Right cardiac atrium (tissue), 5 donors: ENCODE results near the gene APOBEC3A. TPM values are rescaled to one million over a fixed set of nuclear protein-coding genes. Genes with fewer than 3 reads are reported as not detected.
A peak's percentile ranks its signal among the peaks of the same experiment; 100 is the strongest.
"Not testable (repeated sequence)": the region's sequence is repeated elsewhere in the genome, so short reads cannot be mapped to it uniquely, and the experiment has no call there.

Source experiments
- ATAC-seq, 2 donors: fragments of 200-7000 bp; cut with Tn5 transposase; one replicate each; pipeline versions ENCODE4 v1.8.0 to v1.9.1; 2020; ENCODE audit warnings: moderate library complexity in 2 of 2, mild to moderate bottlenecking in 1 of 2
- DNase-seq, 3 donors: peaks; one replicate each; pipeline ENCODE4 v3.0.0-alpha.2; 2020
- H3K27ac ChIP-seq: one replicate; pipeline ENCODE4 v1.5.1; 2013; ENCODE audit warnings: mild to moderate bottlenecking, low read length, control low read depth, moderate library complexity
- H3K27me3 ChIP-seq: one replicate; pipeline ENCODE4 v1.6.1; 2013; ENCODE audit not compliant: control insufficient read depth, insufficient read depth
- H3K4me1 ChIP-seq: one replicate; pipeline ENCODE4 v1.6.1; 2013; ENCODE audit warnings: low read length; ENCODE audit not compliant: control insufficient read depth, insufficient read depth
- H3K4me3 ChIP-seq: one replicate; pipeline ENCODE4 v1.5.1; 2013; ENCODE audit warnings: low read length, control low read depth
- H3K9me3 ChIP-seq: one replicate; pipeline ENCODE4 v1.6.1; 2013; ENCODE audit warnings: low read length; ENCODE audit not compliant: control insufficient read depth
- WGBS: extraction: QIAGEN DNeasy Blood & Tissue Kit; methylation state at CpG from one replicate; pipeline ENCODE4 v1.1.7; 2013; 5-methylcytosine and 5-hydroxymethylcytosine counted together
- intact Hi-C, 4 donors: fragments of 100-400 bp; cut with DNase I; formaldehyde crosslinking; loops; one replicate each; pipeline versions ENCODE4 v1.11.0 to v1.14.0; 2022 to 2023
- polyA plus RNA-seq: library from polyadenylated mRNA; stranded (reverse); fragments of 200-250 nt; gene quantifications from one replicate; pipeline ENCODE4 v1.2.3, GENCODE V29; 2013
- total RNA-seq, 4 donors: library from RNA; stranded (reverse); fragmentation: NEBNext Ultra II Directional; extraction: Animal tissue kit (Norgen Biotek cat#: 25700); gene quantifications; one replicate each; pipeline ENCODE4 v1.2.1, GENCODE V29; 2021
- donor health status: healthy with polysubstance abuse.
- donor health status: DM: no; HTN: yes; CAD: no.
- donor health status: DM: no; HTN: no; CAD: no.
- donor health status: DM: no; HTN: yes; CAD: no; lungs with severe emphysema.
- donor health status: DM: yes; HTN: yes; CAD: no.

The APOBEC3A gene
- total and polyA plus RNA-seq, 5 donors, result 0.14 to 0.94 (median 0.58) TPM

DNA sequence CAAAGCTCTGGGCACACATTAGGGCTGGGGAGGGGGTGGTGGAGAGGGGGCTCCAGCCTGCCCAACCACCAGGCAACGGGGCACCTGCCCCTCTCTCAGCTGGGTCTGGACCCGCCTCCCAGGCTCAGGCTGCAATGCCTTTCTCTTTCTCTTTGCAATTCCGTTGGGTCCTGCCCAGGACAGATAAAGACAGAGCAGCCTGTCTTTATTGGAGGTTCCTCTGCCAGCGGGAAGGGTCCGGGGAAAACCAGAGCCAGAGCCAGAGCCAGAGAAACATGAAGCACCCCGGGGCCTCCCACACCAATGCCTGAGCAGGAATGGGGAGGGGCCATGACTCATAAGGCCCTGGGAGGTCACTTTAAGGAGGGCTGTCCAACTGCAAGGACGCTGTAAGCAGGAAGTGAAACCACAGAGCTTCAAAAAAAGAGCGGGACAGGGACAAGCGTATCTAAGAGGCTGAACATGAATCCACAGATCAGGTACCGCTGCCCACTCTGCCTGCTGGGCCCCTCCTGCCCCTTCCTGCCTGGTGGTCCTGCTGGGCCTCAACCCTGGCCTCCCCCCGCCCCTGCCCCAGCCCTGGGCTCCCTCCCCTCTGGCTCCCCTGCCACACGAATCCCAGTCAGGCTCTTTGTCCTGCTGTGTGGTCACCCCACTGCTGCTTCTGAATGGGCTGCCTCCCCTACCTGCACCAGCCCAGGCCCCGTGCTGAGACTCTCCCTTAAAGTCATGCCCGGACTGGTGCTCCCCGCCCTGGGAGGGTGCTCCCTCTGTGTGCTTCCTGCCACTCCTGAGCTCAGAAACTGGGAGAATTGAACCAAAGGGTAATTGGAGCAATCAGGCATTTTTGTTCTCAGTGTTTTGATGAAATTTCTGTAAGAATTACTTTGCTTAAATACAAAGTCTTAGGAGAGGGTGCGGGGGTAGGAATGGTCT is 24.9 kb downstream of the APOBEC3A start, which contains the start of gene APOBEC3B:
Gene APOBEC3B (plus strand): TSS at position 356 of the 936 bp plus-strand sequence. CDS start 107 bp downstream, at position 463.
- no peaks in the 10 kb centered on the region for H3K9me3 ChIP-seq
- peak within 1 kb of the TSS; percentile 52 for H3K4me3 ChIP-seq
- no peaks in the 10 kb centered on the region for H3K27me3 ChIP-seq
- no peaks in the 10 kb centered on the region for H3K4me1 ChIP-seq
- H3K27ac ChIP-seq, result no peak within 1 kb of the TSS
- peak; percentile 84 to 90 (median 85) for DNase-seq
- intact Hi-C loops, result no loop called here
- 14% methylated on average over 16 of the region's 16 CpGs for WGBS
- peak; percentile 97 to 99 for ATAC-seq

GRCh38 chr22:38984224-38984623 is 26.8 kb downstream of the APOBEC3A start:
- DNase-seq (no peak), ATAC-seq (no peak)
- intact Hi-C loops, result no loop called here
- WGBS, result 98% methylated on average over 2 of the region's 2 CpGs
- Histone ChIP-seq H3K27me3 (no peaks in the 10 kb centered on the region), H3K4me3 (no peak overlapping the region), H3K9me3 (no peaks in the 10 kb centered on the region), H3K4me1 (no peaks in the 10 kb centered on the region), H3K27ac (no peak overlapping the region)

DNA sequence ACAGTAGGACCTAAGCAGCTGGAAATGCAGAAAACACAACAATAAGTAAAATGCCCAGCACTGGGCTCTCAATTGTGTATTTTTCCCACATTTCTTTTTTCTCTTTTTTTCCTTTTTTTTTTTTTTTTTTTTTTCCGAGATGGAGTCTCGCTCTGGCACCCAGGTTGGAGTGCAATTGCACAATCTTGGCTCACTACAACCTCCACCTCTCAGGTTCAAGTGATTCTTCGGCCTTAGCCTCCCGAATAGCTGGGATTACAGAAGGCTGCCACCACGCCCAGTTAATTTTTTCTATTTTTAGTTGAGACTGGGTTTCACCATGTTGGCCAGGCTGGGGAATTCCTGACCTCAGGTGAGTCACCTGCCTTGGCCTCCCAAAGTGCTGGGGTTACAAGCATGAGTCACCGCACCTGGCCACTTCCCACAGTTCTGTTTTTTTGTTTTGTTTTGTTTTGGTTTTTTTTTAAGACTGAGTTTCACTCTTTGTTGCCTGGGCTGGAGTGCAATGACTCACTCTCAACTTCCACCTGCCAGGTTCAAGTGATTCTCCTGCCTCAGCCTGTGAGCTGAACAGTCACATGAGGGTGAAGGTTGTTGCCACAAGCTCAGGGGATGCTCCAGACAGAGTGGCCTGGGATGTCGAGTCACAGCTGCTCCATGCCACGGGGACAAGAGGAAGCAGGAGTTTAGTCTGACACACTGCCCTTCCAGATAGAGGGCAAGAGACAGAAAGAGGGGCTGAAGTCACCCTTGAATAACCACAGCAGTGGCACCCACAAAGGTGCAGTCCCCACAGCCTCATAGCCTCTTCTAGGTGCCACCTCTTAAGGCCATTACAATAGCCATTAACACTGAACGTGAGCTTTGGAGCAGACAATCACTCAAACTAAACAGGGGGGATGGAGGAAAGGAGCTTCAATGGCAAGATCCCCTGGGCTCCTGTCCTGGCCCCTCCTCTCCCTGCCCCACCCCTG is 27.7 kb downstream of the APOBEC3A start:
- intact Hi-C loops, ATAC-seq, H3K27me3 ChIP-seq, H3K4me1 ChIP-seq, H3K27ac ChIP-seq, H3K4me3 ChIP-seq, H3K9me3 ChIP-seq, DNase-seq: not testable (repeated sequence)
- WGBS, result 93% methylated on average over 8 of the region's 9 CpGs

DNA sequence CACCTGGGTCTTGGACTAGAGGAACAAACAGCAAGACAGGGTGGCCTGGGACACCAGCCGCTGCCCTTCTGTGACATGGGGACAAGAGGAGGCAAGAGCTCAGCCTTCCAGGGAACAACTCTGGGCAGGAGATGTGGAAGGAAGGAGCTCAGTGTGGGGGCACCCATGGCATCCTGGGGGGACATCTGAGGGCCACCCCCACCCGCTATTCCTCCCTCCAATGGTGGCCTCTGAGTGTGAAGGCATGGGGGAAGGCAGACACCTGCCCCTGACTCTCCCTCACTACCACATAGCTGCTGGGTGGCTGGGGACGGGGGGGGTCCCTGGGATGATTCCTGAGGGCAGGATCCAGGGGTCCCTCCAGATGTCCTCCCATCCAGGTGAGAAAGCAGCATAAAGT is 29.2 kb downstream of the APOBEC3A start:
- no peak for ATAC-seq
- Histone ChIP-seq H3K4me3 (no peak overlapping the region), H3K27me3 (no peaks in the 10 kb centered on the region), H3K27ac (no peak overlapping the region), H3K9me3 (no peaks in the 10 kb centered on the region), H3K4me1 (no peaks in the 10 kb centered on the region)
- intact Hi-C loops, result no loop called here
- 97% methylated on average over 3 of the region's 3 CpGs for WGBS
- DNase-seq, result peak in 1 of 3 donors; percentile 4

DNA sequence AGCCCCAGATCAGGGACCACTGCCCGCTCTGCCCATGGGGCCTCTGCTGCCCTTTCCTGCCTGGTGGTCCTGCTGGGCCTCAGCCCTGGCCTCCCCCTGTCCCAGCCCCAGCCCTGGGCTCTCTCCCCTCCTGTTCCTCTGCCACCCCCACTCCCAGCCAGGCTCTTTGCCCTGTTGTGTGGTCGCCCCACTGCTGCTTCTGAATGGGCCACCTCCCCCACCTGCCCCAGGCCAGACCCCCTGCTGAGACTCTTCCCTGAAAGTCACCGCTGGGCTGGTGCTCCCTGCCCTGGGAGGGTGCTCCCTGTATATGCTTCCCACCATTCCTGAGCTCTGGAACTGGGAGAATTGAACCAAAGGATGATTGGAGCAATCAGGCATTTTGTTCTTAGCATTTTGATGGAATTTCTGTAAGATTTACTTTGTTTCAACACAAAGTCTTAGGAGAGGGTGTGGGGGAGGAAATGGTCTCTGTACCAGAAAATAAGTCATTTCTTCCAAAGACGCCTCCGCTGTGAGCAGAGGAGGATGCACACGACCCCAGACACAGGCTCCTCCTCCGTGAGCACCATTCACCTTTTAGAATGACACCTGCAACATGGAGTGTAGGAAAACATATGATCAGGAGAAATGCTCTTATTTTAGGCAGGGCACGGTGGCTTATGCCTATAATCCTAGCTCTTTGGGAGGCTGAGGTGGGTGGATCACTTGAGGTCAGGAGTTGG is 29.9 kb downstream of the APOBEC3A start:
- Histone ChIP-seq H3K4me3 (no peak overlapping the region), H3K9me3 (no peaks in the 10 kb centered on the region), H3K27me3 (no peaks in the 10 kb centered on the region), H3K27ac (no peak overlapping the region), H3K4me1 (no peaks in the 10 kb centered on the region)
- ATAC-seq (no peak), DNase-seq (no peak)
- WGBS, result 84% methylated on average over 8 of the region's 8 CpGs
- intact Hi-C loops, result no loop called here

DNA sequence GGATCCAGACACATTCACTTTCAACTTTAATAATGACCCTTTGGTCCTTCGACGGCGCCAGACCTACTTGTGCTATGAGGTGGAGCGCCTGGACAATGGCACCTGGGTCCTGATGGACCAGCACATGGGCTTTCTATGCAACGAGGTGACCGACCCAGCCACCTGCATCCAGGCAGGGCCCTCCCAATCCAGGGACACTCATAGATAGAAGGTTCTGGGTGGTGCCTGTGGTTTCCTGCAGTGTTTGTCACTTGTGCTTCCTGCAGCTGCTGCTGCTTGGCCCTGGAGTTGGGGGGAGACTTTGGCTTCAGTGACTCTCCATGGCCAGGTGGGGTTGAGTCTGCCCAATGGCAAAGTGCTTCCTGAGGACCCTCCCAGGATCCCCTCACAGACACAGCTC is 32.1 kb downstream of the APOBEC3A start:
- intact Hi-C loops, result no loop called here
- DNase-seq, result no peak
- WGBS, result 93% methylated on average over 6 of the region's 6 CpGs
- no peak for ATAC-seq
- Histone ChIP-seq H3K27me3 (no peaks in the 10 kb centered on the region), H3K27ac (no peak overlapping the region), H3K9me3 (no peaks in the 10 kb centered on the region), H3K4me1 (no peaks in the 10 kb centered on the region), H3K4me3 (no peak overlapping the region)

GRCh38 chr22:38992871-38993371 is 35.5 kb downstream of the APOBEC3A start:
- H3K9me3 ChIP-seq, H3K27ac ChIP-seq, intact Hi-C loops, H3K27me3 ChIP-seq, H3K4me1 ChIP-seq, H3K4me3 ChIP-seq: not testable (repeated sequence)
- WGBS, result 14% methylated on average over 12 of the region's 12 CpGs
- DNase-seq, result peak; percentile 39 to 77 (median 67)
- ATAC-seq, result peak; percentile 78 to 85

GRCh38 chr22:38996105-38996504 is 38.7 kb downstream of the APOBEC3A start:
- 65% methylated on average over 6 of the region's 6 CpGs for WGBS
- DNase-seq, result peak in 1 of 3 donors; percentile 24
- no peak overlapping the region for H3K27ac ChIP-seq
- H3K4me1 ChIP-seq, result no peaks in the 10 kb centered on the region
- intact Hi-C loops, result loop anchor here in 1 of 4 donors (5.0 kb wide), 1 partner anchor 229 kb away; no protein-coding TSS in a partner anchor
- ATAC-seq, result no peak
- no peaks in the 10 kb centered on the region for H3K9me3 ChIP-seq
- H3K27me3 ChIP-seq, result no peaks in the 10 kb centered on the region
- no peak overlapping the region for H3K4me3 ChIP-seq

DNA sequence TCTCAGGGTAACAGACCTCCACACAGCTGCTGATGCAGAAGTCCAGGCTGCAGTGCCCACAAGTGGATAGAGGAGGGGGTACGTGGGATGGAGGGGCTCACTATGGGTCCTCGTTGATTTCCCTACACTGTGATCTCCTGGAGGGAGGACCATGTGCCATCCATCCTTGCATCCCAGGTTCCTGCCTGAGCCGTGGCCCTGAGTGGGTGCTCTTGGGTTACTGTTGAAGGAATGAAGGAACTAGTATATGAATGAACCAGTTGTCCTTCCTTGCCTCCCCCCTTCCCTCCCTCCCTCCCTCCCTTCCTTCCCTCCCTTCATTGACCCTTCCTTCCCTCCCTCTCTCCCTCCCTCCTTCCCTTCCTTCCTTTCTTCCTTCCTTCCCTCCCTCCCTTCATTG is 40.1 kb downstream of the APOBEC3A start:
- 84% methylated on average over 3 of the region's 3 CpGs for WGBS
- Histone ChIP-seq H3K27ac (no peak overlapping the region), H3K27me3 (no peaks in the 10 kb centered on the region), H3K4me1 (no peaks in the 10 kb centered on the region), H3K9me3 (no peaks in the 10 kb centered on the region), H3K4me3 (no peak overlapping the region)
- intact Hi-C loops, result loop anchor here in 1 of 4 donors (5.0 kb wide), 1 partner anchor 230 kb away; no protein-coding TSS in a partner anchor
- DNase-seq (no peak), ATAC-seq (no peak)

GRCh38 chr22:39003165-39003638 is 45.8 kb downstream of the APOBEC3A start:
- H3K27ac ChIP-seq, result no peak overlapping the region
- DNase-seq (peak; percentile 77 to 88 (median 82)), ATAC-seq (peak; percentile 91 to 93)
- no peaks in the 10 kb centered on the region for H3K4me1 ChIP-seq
- no peak overlapping the region for H3K4me3 ChIP-seq
- no peaks in the 10 kb centered on the region for H3K27me3 ChIP-seq
- 11% methylated on average over 7 of the region's 7 CpGs for WGBS
- intact Hi-C loops, result loop anchor here (5.0 to 10.0 kb wide), 6 partner anchors 112 to 238 kb away; partner anchors contain the start of gene CBX6 (in 2 of the 4)
- no peaks in the 10 kb centered on the region for H3K9me3 ChIP-seq
